NCI-H1417 treated with DMSO at 0.1 percent for 48 hours (cell line): ENCODE data around the gene C1QTNF9.
"Not testable (repeated sequence)": the region's sequence is repeated elsewhere in the genome, so short reads cannot be mapped to it uniquely, and the experiment has no call there.

Experiments
- DNase-seq: peaks from one replicate; lab custom pipeline; 2025; lab: John Stamatoyannopoulos, UW

The C1QTNF9 gene

DNA sequence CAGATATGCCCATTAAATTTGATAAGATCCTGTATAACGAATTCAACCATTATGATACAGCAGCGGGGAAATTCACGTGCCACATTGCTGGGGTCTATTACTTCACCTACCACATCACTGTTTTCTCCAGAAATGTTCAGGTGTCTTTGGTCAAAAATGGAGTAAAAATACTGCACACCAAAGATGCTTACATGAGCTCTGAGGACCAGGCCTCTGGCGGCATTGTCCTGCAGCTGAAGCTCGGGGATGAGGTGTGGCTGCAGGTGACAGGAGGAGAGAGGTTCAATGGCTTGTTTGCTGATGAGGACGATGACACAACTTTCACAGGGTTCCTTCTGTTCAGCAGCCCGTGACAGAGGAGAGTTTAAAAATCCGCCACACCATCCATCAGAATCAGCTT, 12.0 kb downstream of the C1QTNF9 start:
- DNase-seq, result not testable (repeated sequence)

DNA sequence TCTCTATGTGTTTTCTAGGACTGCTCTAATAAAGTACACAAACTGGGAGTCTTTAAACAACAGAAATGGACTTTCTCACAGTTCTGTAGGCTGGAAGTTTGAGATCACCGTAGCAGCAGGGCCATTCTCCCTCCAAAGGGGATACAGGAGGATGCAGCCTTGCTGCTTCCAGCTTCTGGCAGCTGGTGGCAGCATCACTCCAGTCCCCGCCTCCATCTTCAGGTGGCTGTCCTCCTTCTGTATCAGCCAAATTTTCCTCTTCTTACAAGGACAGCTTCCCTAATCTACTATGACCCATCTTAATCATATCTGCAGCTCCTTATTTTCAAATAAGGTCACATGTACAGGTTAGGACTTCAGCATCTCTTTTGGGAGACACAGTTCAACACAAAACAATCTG, 13.1 kb downstream of the C1QTNF9 start:
- not testable (repeated sequence) for DNase-seq

DNA sequence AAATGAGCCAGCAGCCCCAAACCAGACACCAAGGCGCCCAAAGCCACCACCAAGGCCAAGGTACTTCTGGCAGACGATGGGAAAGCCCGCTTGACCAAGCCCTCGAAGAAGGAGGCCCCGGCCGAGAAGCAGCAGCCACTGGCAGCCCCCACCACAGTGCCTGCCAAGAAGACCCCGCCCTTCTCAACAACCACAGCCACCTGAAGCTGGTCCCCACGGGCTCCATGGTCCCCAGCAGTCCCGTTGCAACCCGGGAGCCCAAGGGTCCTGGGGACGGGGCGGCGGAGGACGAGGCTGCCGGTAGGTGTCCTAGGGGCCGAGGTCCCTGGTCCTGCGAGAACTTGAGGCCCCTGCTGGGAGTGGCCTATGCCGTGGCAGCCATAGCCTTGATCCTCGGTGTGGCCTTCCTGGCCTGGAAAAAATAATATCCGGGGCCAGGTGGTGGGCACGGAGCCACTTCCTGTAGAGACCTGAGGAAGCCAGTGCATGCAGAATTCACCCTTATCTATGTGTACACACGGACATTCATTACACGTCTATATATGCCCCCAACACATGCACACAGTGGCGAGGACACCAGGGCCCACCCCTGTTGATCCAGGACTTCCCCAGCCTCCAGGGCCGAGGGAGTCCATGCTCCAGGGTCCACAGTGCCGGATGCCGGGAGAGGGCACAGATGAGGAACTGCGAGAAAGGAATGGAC, 13.8 kb downstream of the C1QTNF9 start:
- no peak for DNase-seq

DNA sequence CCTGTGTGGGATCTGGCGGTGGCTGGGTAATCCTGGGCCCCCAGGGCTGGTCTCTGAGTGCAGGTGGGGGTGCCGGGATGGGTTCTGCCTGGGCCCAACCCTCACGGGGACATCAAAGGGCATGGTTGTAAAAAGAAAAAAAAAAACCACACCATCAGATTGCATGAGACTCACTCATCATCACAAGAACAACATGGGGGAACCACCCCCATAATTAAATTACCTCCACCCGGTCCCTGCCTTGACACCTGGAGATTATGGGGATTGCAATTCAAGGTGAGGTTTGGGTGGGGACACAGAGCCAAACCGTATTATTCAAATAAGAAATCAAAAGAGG, 14.3 kb downstream of the C1QTNF9 start:
- no peak for DNase-seq

DNA sequence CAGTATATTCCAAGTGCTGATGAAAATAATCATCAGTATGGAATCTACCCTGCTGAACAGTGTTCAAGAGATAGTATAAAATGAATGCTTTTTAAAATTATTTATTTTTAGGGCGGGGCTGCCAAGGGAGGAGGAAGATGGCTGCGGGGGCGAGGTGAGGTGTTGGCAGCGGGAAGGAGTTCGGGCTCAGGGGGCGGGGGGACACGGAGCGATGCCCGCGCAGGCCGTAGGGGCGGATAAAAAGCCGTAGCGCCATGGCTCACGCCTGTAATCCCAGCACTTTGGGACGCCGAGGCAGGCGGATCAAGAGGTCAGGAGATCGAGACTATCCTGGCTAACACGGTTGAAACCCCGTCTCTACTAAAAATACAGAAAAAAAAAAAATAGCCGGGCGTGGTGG, 18.2 kb downstream of the C1QTNF9 start:
- not testable (repeated sequence) for DNase-seq

DNA sequence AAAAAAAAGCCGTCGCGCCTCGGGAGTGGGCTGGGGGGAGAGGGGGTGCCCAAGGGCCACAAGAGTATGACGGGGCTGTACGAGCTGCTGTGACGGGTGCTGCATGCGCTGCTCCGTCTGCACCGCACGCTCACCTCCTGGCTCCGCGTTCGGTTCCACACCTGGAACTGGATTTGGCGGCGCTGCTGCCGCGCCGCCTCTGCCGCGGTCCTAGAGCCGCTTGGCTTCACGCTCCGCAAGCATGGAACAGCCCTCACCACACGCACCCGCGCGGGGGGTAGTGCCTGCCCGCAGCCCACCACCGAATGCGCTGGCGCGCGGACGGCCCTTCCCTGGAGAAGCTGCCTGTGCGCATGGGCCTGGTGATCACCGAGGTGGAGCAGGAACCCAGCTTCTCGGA, 18.8 kb downstream of the C1QTNF9 start:
- DNase-seq, result no peak

DNA sequence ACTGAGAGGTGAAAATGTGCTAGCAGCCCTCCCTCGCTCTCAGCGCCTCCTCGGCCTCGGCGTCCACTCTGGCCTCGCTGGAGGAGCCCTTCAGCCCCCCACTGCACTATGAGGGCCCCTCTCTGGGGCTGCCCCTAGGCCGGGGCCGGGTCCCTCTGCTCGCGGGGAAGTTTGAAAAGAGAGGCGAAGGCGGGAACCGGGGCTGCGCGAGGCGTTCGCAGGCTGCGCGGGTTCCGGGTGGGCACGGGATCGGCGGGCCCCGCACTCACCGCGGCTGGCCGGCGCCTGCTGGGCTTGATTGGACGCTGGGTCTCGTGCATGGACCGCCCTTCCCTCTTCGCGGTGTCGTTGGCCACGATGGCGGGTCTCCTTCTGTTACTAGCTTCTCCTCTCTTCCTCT, 29.3 kb downstream of the C1QTNF9 start:
- DNase-seq, result no peak

DNA sequence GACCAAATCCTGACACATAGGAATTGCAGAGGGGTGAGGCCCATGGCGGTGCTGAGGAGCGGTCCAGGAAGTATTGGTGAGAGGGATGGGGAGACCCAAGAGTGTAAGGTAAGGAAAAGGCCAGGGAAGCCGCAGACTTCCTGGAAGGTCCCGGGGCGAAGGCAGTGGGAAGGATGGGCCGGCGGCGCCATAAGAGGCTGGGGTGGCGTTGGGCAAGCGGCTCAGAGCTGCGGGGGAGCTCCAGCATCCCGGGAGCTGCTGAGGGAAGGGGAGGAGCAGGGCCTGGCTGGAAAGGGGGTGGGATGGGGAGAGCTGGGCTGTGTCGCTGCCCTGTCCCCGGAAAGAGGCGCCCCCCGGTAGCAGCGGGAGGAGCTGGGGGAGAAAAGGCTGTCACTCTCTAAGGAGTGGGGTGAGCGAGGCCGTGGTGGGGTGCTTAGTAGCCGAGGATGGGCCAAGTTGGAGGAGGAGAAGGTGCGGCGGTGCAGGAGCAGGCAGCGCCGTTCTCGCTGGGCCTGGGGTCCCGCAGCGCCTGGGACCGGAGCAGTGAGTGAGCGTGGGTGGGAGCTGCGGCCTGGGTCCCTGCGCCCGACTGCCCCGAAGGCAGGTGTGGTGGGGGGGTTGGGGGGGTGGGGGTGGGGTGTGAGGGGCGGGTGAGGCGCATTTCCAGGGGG, 30.7 kb downstream of the C1QTNF9 start:
- no peak for DNase-seq

DNA sequence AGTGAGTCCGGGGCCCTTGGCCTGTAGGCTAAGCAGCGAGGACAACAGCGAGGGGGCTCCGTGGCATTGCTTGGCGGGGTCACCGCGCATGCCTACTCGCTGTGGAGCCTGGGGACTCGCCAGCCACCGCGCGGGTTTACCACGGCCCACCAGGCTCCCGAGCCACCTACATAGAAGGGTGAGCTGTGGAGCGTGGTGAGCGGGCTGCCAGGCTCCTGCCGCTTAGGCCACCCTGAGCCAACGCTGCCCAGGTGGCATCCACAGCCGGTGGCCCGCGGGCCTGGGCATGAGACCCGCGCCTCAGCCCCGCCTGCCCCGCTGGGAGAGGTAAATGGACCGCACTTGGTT, 31.2 kb downstream of the C1QTNF9 start:
- DNase-seq, result no peak

DNA sequence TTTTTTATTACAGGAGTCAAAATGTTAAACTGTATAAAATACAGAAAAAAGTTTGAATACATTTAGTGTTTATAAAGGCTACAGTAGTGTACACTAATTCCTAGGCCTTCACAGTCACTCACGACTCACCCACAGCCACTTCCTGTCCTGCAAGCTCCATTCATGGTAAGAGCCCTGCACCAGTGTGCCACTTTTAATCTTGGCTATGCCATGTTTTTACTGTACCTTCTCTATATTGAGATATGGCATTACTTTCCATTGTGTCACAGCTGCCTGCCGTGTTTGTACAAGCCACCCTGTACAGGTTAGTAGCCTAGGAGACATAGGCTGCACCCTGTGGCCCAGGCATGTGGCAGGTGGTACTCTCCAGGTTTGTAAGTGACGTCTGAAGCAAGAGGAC, 32.1 kb downstream of the C1QTNF9 start:
- DNase-seq, result no peak

DNA sequence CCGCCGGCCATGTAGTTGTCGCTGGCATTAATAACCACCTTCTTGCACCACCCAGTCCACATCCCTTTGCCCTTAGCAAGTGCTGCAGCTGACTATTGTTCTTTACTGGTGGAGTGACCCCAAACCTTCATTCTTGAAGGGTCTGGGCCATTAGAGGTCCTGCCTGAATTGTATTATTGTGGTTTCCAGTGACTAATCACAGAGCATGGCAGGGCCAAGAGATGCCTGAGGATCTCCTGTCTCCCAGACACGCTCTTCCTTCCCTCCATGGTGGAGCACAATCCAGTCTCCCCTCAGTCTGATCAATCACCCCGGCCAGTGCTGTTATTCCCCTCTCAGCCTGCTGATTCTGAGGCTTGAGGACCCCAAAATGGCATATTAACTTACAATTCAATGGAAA, 39.0 kb downstream of the C1QTNF9 start:
- DNase-seq, result no peak

DNA sequence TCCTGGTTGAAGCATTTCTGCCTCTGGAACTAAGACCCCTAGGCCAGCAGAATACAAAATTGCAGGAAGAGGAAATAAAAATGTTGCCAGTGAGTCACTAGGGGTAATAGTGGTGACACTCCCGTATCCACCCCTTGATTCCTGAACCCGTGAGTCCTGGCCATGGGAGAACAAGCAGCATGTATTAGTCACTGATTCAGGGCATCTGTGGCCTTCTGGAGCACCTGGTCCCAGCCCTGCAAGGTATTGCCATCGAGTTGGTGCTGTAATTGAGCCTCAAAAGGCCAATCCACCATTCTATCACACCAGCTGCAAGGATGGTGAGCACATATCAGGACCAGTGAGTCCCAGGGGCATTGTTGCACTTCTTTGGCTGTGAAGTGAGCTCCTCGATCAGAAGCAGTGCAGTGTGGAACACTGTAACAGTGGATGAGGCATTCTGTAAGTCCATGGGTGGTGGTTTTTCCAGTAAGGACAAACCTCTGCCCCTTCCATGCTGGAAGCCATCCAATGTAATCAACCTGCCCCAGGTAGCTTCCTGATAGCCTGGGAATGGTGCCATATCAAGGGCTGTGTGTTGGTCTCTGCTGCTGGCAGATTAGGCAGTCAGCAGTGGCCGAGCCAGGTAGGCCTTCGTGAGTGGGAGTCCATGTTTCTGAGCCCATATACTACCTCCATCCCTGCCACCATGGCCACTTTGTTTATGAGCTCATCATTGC, 39.6 kb downstream of the C1QTNF9 start:
- no peak for DNase-seq

DNA sequence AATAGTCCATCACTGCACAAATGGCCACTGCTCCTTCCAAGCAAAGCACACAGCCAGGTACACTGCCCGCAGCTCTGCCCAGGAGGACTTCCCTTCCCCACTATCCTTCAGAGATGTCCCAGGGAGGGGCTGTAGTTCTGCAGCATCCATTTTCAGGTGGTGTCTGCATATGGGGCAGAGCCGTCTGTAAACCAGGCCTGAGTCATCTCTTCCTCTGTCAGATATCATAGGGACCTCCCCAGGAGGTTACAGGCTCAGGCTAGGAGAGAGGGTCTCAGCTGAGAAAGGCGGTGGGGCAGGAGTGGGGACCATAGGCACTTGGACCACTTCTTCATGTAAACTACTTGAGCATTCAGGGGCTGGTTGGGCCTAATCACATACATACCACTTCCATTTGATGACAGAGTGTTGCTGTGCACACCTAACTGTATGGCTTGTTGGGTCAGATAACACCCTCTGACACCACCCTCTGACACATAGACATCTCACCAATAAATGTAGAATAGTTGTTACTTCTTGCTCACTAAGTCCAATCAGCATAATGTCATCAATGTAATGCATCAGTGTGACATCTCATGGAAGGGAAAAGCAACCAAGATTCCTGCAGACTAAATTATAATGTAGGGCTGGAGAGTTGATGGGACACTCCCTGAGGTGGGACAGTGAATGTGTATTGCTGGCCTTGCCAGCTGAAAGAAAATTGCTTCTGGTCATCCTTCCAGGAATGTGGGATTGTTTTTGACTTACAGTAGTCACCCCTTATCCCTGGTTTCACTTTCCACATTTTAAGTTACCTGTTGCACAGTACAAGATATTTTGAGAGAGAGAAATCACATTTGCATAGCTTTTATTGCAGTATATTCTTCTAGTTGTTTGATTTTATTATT, 40.6 kb downstream of the C1QTNF9 start:
- DNase-seq, result not testable (repeated sequence)

DNA sequence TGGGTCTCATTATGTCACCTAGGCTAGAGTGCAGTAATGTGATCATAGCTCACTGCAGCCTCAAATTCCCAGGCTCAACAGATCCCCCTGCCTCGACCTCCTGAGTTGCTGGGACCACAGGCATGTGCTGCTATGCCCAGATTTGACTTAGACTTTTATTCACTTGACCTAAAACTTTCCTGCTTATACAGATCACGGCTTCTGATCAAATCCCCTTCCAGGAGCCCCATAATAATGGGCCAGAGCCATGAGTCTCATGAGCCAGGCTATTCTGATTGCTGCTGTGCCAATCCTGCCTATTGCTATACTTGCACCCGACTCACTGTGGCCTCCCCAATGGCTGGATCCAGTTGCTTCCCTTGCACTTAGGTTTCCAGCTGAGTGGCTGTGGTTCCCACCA, 42.0 kb downstream of the C1QTNF9 start:
- no peak for DNase-seq

DNA sequence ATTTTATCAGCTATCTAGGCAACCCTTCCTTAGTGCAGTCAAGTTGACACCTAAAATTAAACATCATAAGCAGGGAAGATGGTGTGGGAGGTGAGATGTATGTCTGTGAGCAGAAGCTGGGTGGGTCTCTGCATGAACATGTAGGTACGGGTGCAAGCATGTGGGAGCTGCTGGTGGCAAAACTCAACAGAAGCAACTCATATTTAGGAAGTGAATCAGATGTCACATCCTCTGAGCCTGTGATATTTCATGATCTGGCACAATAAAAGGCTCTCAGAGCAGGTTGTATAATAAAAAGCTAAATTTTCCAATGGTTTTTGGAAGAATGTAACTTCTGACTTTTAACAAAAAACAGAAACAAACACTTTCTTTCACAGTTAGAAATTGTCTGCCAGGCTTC, 44.4 kb downstream of the C1QTNF9 start:
- DNase-seq, result no peak

DNA sequence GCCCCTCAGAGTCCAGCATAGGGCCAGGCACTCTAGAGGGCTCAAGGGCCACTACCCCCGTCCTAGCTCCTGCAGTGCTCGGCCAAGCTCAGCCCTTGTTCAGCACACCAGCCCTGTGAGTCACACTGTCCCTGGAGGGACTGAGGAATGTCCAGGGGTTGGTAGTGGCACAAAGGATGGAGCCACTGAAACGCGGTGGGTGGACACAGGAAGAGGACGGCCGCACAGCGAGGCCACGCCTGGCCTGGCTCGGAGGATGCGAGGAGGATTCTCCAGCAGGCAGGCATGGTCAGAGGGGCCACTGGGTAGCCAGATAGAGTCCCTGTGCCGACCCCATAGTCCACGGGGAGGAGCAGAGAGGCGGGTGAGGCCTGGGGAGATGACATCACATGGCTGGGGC, 45.7 kb downstream of the C1QTNF9 start:
- no peak for DNase-seq

DNA sequence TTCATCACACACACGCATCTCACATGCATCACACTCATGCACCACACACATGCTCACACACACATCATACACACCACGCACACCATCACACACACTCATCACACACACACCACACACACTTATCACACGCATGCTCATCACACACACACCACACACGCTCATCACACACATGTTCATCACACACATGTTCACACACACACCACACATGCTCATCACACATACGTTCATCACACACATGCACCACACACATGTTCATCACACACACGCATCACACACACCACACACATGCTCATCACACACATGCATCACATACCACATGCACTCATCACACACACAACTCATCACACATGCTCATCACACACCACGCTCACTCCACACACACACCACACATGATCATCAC, 46.9 kb downstream of the C1QTNF9 start:
- no peak for DNase-seq

DNA sequence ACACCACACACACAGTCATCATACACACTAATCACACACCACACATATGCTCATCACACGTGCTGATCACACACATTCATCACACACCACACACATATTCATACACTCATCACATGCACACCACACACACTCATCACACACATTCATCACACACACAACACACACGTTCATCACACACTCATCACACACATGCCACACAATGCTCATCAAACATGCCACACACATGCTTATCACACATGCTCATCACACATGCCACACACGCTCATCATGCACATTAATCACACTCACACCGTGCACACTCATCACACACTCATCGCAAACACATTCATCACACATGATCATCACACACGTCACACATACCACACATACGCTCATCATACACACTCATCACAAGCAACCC, 47.5 kb downstream of the C1QTNF9 start:
- DNase-seq, result no peak

DNA sequence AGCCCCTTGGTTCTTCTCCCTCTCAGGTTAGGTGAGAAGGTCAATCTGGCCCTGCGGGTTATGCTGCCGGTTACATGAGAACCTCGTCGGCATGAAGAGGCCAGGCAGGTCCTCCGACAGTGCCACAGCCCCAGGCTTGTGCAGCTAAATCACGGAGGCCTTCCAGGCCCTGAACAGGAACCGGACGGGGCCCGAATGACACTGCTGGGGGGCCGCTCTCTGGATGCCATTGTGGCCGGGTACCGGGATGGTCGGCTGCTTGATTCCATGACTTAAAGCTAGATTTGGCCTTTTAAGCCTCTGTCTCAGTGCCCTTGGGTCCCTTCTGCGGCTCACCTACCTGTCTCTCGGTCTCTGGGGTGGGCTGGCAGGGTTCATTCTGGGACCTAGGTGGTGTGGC, 48.4 kb downstream of the C1QTNF9 start:
- no peak for DNase-seq

DNA sequence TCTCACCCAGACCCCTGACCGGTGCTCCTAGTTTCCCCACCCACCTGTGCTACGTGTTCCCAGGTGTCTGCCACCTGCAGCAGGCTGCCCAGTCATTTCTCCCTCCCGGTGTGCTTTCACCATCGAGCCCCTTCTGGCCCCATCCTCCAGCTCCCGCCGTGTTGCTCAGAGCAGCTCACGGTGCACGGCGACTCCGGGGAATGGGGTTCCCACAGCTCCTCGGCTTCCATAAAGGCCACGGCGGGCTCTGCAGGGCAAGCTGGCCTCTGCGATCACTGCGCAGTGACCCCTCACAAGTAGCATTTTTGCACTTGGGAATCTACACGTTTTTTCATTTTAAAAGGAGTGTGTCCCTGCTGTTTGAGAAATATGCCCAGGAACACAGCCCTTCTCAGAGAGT, 49.5 kb downstream of the C1QTNF9 start:
- not testable (repeated sequence) for DNase-seq

DNA sequence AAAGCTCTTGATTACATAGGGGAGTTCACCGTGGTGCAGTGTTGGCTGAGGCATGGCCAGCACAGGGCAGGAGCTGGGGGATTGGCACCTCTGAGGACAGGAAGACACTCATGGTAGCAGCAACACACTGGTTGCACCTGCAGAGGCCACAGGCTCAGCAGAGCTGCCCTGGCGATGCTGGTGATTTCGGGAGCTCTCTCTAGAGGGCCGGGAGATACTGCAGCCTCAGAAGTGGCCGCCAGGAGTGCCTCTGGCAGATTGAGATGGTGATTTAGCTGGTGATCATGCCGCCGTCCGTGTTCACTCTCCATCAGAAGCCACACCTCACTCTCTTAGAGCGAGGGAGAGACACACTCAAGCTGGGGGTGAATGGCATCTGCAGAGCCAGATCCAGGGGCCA, 49.9 kb downstream of the C1QTNF9 start:
- not testable (repeated sequence) for DNase-seq

DNA sequence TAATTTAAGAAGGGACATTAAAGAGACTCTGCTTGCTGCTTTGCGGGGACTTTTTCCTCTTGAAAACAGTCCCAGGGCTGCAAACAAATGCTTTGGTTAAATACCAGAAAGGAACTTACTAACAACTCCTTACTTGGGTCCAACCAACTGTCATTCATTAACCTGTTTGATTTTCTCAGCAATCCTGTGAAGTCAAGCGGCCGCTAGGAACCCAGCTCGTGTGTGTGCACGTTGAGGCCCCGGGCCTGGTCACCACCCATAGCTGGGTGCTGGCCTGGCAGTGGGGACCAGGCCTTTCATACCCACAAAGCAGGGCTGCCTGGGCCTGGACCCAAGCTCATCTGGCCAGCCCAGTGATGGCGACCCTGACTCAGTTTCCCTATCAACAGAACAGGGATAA, 50.7 kb downstream of the C1QTNF9 start:
- DNase-seq, result no peak

DNA sequence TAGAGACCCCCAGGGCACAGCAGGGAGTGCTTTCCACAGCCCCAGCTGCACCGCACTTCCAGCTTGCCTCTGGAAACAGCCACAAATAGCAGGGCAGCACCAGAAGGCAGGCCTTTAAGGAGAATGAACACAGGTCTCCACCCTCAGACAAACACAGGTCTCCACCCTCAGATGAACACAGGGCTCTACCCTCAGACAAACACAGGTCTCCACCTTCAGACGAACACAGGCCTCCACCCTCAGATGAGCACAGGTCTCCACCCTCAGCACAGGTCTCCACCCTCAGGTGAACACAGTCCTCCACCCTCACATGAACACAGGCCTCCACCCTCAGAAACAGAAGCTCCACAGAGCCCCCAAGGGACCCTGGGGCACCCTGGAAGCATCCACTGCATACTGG, 51.7 kb downstream of the C1QTNF9 start:
- no peak for DNase-seq
